Stimulated activated CD4-positive, alpha-beta T cell treated with anti-CD3 and anti-CD28 coated beads, Interleukin-1b, Interleukin-23, amount 100 ng/mL, for 48 hours (primary cell): Measurements from ENCODE around the gene DDX11.
"Not testable (repeated sequence)": the region's sequence is repeated elsewhere in the genome, so short reads cannot be mapped to it uniquely, and the experiment has no call there.

ENCODE experiments used
- DNase-seq: peaks from one replicate; pipeline ENCODE4 v3.0.0-alpha.2; 2020

Gene DDX11

GRCh38 chr12:31073527-31074332, at the start of gene DDX11:
TSS of gene DDX11 (plus strand) at chr12:31073860. CDS start at chr12:31078394, 4,534 bp downstream.
- DNase-seq = peak; percentile 92

- DNase-seq = no peak
These were observed 47.5 kb upstream of the DDX11 start for GRCh38 chr12:31026202-31026601.

DNA sequence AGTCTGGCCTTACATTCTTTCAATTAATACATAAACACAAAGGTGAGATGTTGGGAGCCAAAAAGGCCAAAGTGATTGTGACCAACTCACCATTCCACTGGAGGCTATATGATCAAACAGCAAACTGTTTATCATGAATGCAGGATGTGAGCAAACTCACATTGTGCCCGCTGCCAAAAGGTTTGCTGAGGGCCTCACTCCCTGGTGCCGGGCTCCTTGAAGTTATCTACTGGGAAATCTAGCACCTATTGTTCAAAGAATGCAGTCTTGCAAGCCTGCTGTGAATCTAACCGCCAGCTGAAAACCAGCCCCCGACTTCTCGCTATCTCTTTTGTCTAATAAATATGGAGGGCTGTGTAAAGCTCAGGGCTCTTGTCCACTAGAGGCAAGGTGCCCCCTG, 46.7 kb upstream of the DDX11 start:
- DNase-seq = not testable (repeated sequence)

DNA sequence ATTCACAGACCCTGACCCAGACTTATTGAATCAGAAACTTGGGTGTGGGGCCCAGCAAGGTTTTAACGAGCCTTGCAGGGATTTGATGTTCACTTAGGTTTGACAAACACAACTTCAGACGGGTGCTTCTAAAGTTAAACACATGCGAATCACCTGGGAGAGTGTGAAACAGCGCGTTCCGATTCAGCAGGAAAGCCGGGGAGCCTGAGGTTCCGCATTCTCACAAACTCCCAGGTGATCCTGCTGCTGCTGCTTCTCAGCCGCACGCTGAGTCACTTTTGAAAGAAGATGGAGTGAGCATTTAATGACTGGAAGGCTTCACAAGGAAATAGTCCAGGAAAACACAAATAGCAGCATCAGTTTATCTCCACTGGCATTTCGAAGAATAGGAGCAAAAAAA, 44.2 kb upstream of the DDX11 start:
- DNase-seq = no peak

DNA sequence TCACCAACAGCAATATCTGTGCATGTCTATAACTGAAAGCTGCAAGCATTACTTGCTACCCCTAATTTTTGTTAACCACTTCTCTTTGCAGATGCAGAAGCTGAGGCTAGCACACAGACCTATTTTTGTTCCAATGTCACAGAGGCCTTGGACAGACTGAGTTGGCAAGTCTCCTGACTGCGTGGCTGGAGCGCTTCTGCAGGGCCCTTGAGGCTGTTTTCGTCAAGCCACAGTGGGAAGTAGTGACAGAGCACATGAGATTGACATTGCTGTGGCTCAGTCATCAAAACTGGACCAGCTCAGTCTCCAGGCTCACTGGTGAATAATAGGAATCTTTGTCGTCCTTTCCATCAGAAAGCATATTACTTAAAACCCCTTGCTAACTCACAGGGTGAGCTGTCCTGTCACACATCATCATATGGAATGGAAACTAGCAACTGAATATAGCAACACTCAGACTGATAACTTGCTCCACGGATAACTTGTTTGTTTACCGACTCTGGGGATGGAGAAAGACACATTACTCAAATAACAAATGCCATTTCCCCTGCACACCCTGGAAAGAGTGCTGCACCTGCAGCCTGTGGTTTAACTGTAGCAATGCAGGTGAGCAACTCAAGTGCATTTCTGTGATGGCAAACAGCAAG, 43.6 kb upstream of the DDX11 start:
- DNase-seq = no peak

GRCh38 chr12:31031951-31032335, 41.7 kb upstream of the DDX11 start:
- DNase-seq = no peak

GRCh38 chr12:31033146-31033545, 40.5 kb upstream of the DDX11 start:
- no peak for DNase-seq

DNA sequence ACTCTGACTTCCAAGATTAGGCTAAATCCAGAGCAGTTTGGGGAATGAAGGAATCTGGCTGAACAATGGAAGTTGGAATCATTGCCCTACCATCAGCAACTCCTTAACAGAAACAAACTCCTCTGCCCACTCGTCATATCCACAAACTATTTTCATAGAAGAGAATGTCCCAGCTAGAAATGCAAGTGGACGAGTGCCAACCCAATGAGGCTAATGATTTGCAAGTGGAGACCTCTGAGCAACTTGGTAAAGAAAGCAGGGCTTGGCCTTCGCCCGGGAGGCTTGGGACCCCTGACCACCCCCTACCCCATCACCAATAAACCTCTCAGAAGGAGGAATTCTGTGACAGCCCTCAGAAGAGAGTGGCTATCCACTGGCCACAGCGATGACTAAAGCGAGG, 40.0 kb upstream of the DDX11 start:
- no peak for DNase-seq

GRCh38 chr12:31034372-31034771, 39.3 kb upstream of the DDX11 start:
- DNase-seq = no peak

DNA sequence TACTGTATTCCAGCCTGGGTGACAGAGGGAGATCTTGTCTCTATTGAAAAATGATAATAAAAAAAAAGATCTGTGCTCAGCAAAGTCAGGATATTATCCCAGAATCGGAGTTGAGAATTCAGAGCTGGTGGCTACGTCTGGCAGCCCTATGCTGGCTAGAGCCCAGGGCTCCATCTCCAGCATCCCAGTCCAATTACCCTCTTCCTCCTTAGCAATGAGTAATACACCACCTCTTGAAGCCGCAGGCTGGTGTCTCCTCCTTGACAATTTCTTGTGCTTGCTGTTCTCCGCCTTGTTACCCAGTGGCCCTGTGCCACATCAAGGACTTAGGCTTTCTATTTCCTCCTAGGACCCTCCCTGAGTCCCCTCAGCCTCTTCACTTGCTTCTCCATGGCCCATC, 38.4 kb upstream of the DDX11 start:
- no peak for DNase-seq

- DNase-seq = no peak
These were observed 37.5 kb upstream of the DDX11 start for GRCh38 chr12:31035967-31036665.

DNA sequence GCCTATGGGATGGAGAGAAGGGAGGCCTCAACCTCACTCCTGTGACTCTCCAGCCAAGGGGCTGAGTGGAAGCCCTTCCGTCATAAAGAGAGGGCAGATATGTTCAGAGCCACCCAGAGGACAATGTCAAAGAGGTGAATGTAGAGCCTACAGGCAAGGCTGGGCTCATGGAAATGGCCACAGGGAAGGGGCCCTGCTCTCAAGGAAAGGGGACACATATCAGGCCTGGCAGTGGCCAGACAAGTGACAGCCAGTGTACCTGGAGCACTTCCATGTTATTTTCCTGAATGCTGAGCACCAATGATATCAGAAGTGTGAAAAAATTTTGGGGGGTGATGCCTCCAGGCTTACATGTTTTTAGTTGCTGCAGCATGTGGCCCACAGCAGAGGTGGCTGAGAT, 36.6 kb upstream of the DDX11 start:
- no peak for DNase-seq

GRCh38 chr12:31037931-31038330, 35.7 kb upstream of the DDX11 start:
- DNase-seq = no peak

- no peak for DNase-seq
These were observed 32.6 kb upstream of the DDX11 start for GRCh38 chr12:31041033-31041564.

DNA sequence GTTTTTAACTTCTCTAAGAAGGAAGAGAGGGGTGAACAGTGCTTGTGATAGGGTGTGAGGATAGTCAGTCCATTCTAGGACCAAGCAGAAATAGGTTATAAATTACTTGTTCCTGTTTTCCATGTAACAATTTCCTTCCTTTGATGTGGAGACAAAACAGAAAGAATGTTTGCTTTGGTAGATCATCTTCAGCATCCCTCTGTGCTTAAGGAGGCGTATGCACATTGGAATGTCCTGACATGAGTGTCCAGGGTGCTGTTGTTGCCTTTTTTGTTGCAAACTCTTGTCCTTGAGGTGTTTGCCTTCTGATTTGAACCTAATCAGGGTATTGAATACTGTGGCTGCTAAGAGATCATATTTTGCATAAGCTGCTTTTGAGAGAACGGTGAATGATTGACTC, 23.5 kb upstream of the DDX11 start:
- DNase-seq = not testable (repeated sequence)

DNA sequence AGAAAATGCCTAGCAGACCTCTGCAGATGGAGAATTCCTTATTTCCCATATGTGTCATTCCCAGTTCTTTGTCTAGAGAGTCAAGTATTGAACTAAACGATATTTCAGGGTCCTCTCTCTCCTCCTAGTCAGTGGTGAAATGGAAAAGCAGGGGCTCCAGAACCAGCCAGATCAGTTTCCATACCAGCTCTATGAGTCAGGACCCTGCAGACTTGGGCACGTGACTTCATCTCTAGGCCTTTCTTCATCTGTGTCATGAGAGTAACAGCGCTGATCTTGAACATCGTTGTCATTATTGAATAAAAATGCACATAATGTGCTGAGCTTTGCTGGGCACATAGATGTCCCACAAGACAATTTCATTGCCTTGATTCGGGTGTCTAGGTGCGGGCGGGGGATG, 23.1 kb upstream of the DDX11 start:
- DNase-seq = not testable (repeated sequence)

- peak; percentile 58 for DNase-seq
These were observed 22.0 kb upstream of the DDX11 start for GRCh38 chr12:31051692-31052091.

DNA sequence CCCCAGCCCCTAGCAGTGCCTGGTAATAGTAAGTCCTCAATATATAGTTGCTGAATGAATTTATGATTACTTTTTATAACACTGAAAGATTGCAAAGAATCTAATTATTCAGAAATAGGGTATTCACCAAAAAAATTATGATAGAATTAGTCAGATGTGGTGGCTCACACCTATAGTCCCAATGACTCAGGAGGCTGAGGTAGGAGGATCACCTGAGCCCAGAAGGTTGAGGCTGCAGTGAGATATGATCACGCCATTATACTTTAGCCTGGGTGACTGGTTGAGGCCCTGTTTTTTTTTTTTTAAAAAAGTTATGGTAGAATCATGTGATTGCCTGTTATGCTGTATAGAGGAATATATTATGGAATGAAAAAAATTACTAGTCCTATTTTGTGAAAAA, 21.5 kb upstream of the DDX11 start:
- not testable (repeated sequence) for DNase-seq

DNA sequence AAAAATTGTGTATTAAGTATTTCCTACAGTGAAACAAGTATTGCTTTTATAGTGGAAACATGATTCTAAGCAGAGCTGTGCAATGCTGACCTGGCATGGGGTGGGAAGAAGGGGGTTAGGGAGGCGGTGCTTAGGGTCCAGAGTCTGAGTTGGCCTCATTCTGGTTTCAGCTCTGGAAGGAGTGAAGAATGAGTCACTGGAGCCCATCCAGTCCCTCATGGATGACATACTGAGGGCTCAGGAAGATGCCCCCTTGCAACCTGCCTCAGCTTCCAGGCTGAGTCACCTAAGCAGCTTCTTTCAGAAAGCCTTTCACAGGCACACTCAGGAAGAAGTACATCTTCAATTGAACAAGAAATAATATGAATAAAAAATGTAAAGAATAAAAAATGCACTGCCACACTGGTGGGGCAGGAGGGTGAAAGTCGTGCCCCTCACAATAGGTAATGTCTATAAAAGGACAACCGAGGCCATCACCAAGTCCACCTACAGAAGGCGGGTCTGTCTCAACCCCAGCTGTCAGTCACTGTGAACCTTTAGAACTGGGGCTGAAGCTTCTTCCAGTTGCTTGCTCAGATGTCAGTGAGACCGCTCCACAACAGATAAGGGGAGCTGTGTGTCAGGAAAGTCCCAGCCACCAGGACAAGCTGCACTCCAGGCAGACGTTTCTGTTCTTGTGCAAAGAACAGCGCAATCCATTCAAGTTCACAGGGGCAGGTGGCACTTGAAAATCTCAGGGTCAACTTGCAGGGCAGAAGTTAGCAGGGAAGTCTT, 20.8 kb upstream of the DDX11 start:
- DNase-seq = not testable (repeated sequence)

GRCh38 chr12:31053944-31054343, 19.7 kb upstream of the DDX11 start:
- DNase-seq = not testable (repeated sequence)

GRCh38 chr12:31057671-31058070, 16.0 kb upstream of the DDX11 start:
- DNase-seq = no peak

GRCh38 chr12:31066196-31066595, 7.5 kb upstream of the DDX11 start:
- not testable (repeated sequence) for DNase-seq

DNA sequence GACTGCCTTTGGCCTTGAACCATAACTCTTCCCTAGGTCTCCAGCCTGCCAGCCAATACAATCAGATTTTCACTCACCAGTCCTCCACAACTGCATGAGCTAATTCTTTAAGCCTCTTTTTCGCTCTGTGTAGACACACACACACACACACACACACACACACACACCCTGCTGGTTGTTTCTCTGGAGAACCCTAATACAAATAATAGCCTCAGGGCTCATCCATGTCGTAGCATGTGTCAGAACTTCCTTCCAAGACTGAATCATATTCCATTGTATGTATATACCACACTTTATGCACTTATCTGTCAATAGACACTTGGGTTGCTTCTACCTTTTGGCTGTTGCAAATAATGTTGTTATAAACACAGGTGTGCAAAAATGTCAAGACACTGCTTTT, 6.0 kb upstream of the DDX11 start:
- not testable (repeated sequence) for DNase-seq
